Skeletal muscle cell (primary cell): ENCODE data around the gene CHRNA1.

ENCODE experiments used
- DNase-seq: peaks from one replicate; pipeline ENCODE4 v3.0.0-alpha.2; 2010; ENCODE audit warnings: low read depth
- H3K4me3 ChIP-seq: 2 replicates; pipeline ENCODE4 v1.5.1; 2011; ENCODE audit warnings: low read depth, mild to moderate bottlenecking, control low read depth, low read length, moderate library complexity

Gene CHRNA1

GRCh38 chr2:174784909-174785308, 20.6 kb upstream of the CHRNA1 start:
- no peak overlapping the region for H3K4me3 ChIP-seq
- DNase-seq: no peak

- DNase-seq: no peak
These were observed 20.0 kb upstream of the CHRNA1 start for GRCh38 chr2:174784316-174784715.

GRCh38 chr2:174781996-174782395, 17.7 kb upstream of the CHRNA1 start:
- no peak overlapping the region for H3K4me3 ChIP-seq
- DNase-seq: no peak

More at GRCh38 chr2:174784316-174784715, 20.0 kb upstream of the CHRNA1 start:
- H3K4me3 ChIP-seq: no peak overlapping the region

GRCh38 chr2:174781298-174781697, 17.0 kb upstream of the CHRNA1 start:
- H3K4me3 ChIP-seq: no peak overlapping the region
- no peak for DNase-seq

- DNase-seq: no peak
- H3K4me3 ChIP-seq: no peak overlapping the region
These were observed 16.6 kb upstream of the CHRNA1 start for GRCh38 chr2:174780856-174781255.

- H3K4me3 ChIP-seq: no peak overlapping the region
These were observed 16.0 kb upstream of the CHRNA1 start for GRCh38 chr2:174780191-174780840.

GRCh38 chr2:174779361-174779928, 15.2 kb upstream of the CHRNA1 start:
- H3K4me3 ChIP-seq: no peak overlapping the region
- DNase-seq: no peak

More at GRCh38 chr2:174780191-174780840, 16.0 kb upstream of the CHRNA1 start:
- DNase-seq: no peak

GRCh38 chr2:174778085-174778981, 14.1 kb upstream of the CHRNA1 start:
- peak; percentile 94 for DNase-seq
- no peak overlapping the region for H3K4me3 ChIP-seq

GRCh38 chr2:174777347-174778084, 13.2 kb upstream of the CHRNA1 start:
- DNase-seq: no peak
- H3K4me3 ChIP-seq: no peak overlapping the region

GRCh38 chr2:174776675-174777074, 12.4 kb upstream of the CHRNA1 start:
- no peak for DNase-seq
- no peak overlapping the region for H3K4me3 ChIP-seq

GRCh38 chr2:174776223-174776622, 12.0 kb upstream of the CHRNA1 start:
- H3K4me3 ChIP-seq: no peak overlapping the region
- DNase-seq: no peak

GRCh38 chr2:174775571-174775980, 11.3 kb upstream of the CHRNA1 start:
- no peak overlapping the region for H3K4me3 ChIP-seq
- no peak for DNase-seq

- DNase-seq: no peak
- H3K4me3 ChIP-seq: no peak overlapping the region
These were observed 10.6 kb upstream of the CHRNA1 start for GRCh38 chr2:174774886-174775285.

- DNase-seq: no peak
- H3K4me3 ChIP-seq: no peak overlapping the region
These were observed 8.9 kb upstream of the CHRNA1 start for GRCh38 chr2:174773215-174773614.

- H3K4me3 ChIP-seq: no peak overlapping the region
- DNase-seq: no peak
These were observed 8.2 kb upstream of the CHRNA1 start for GRCh38 chr2:174772472-174772801.

GRCh38 chr2:174771631-174772471, 7.6 kb upstream of the CHRNA1 start:
- no peak overlapping the region for H3K4me3 ChIP-seq
- DNase-seq: peak; percentile 45

GRCh38 chr2:174771136-174771535, 6.9 kb upstream of the CHRNA1 start:
- H3K4me3 ChIP-seq: no peak overlapping the region
- DNase-seq: no peak

GRCh38 chr2:174768557-174768956, 4.3 kb upstream of the CHRNA1 start:
- H3K4me3 ChIP-seq: no peak overlapping the region
- no peak for DNase-seq

- H3K4me3 ChIP-seq: no peak overlapping the region
- no peak for DNase-seq
These were observed 2.0 kb upstream of the CHRNA1 start for GRCh38 chr2:174766271-174766670.
